Sigmoid colon (tissue), 4 donors: Measurements from ENCODE around the gene NAT9.

ENCODE experiments used
- POLR2AphosphoS5 ChIP-seq, 4 donors: sonication (generic); formaldehyde crosslinking; IDR thresholded peaks; one replicate each; pipeline ENCODE4 v1.6.1; 2017; ENCODE audit warnings: antibody characterized with exemption in 4 of 4
- TF ChIP-seq, protein P1 (sequence below), 4 experiments: fragments of 450-650 bp in 3 of 4; fragments of 200-600 bp in 1 of 4; IDR thresholded peaks; one replicate each; pipeline ENCODE4 v1.5.1; 2016 to 2019; ENCODE audit warnings: antibody characterized with exemption in 4 of 4, mild to moderate bottlenecking in 3 of 4, moderate library complexity in 2 of 4

DNA sequence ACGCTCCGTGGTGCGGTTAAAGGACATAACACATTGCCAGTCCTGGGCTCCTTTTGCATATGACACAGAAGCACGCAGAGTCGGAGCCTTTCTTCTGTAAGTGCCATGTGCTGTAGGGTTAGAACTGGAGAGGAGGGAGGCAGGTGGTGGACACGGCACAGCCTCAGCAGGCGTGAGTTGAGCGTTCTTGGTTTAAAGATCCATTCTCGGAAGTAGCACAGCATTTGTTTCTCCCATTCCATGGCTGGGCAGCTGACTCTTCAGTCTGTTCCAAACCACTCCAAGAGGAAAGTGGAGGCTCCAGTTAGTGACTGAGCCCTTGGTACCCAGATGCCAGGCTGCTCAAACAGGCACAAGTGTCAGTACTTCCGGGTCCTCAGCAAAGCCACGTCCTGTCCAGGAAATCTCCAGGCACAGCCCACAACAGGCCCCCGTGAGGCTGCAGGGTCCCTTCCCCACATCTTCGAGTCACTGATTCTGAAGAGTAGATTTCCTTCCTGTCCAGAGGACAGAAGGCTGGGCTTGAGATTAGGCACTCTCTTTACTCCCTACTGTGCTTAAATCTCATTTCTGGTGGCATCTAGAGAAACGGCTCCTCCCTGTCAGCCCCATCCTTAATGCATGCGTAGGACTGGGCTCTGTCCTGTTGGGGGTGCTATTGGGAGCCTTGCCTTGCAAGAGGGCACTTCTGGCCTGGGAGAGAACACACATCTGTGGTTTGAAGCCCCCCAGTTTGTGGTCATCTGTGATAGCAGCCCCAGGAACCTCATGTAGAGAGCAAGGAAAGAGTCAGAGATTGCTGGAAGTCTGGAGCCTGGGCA lies 39.6 kb upstream of the NAT9 start:
- TF ChIP-seq POLR2AphosphoS5 (IDR thresholded peaks at IDR 0.05) = no peak
- TF ChIP-seq, protein P1, sequence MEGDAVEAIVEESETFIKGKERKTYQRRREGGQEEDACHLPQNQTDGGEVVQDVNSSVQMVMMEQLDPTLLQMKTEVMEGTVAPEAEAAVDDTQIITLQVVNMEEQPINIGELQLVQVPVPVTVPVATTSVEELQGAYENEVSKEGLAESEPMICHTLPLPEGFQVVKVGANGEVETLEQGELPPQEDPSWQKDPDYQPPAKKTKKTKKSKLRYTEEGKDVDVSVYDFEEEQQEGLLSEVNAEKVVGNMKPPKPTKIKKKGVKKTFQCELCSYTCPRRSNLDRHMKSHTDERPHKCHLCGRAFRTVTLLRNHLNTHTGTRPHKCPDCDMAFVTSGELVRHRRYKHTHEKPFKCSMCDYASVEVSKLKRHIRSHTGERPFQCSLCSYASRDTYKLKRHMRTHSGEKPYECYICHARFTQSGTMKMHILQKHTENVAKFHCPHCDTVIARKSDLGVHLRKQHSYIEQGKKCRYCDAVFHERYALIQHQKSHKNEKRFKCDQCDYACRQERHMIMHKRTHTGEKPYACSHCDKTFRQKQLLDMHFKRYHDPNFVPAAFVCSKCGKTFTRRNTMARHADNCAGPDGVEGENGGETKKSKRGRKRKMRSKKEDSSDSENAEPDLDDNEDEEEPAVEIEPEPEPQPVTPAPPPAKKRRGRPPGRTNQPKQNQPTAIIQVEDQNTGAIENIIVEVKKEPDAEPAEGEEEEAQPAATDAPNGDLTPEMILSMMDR (IDR thresholded peaks at IDR 0.05) = no peak
